HG03196 (cell line): ENCODE results near the gene NOL9.
"Not testable (repeated sequence)": the region's sequence is repeated elsewhere in the genome, so short reads cannot be mapped to it uniquely, and the experiment has no call there.

Experiments used
- ATAC-seq: cut with Tn5 transposase; IDR thresholded peaks from one replicate; pipeline ENCODE4 v1.9.1; 2021; ENCODE audit not compliant: unreplicated experiment

The NOL9 gene

DNA sequence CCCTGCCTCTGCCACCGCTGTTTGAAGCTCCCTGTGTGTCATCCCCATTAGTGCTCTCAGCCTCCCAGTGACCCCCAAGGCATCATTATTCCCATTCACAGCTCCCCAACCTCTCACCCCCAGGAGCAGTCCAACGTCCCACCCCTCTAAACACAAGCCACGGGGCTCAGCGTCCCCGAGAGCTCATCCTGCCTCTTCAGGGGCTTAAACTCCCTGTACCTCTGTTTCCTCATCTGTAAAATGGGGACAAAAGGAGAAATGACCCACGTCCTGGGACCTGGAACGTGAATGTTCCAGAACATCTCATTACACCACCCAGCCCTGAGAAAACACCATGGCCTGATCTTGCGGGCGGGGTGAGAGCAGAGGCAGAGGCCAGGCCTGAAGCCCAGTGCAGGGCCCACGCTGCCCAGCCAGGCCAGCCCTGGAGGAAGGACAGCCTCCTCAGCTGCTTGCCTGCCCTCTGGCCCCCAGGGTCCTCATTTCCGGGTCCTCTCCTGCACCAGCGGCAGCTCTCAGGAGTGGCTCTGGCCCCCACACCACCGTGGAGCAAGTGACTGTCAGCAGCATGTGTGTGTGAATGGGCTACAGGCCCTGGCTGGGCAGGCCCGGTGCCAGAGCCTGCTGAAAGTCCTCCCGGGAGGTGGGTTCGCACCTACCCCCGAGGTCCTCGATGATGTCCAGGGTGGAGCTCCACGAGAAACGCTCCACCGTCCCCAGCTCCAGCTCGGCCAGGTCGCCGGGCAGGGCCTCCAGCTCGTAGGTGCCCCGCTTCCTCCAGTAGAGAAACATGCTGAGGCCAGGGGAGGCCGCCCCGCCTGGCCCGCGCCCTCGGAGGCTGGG is 48.7 kb downstream of the NOL9 start:
- ATAC-seq = no peak

DNA sequence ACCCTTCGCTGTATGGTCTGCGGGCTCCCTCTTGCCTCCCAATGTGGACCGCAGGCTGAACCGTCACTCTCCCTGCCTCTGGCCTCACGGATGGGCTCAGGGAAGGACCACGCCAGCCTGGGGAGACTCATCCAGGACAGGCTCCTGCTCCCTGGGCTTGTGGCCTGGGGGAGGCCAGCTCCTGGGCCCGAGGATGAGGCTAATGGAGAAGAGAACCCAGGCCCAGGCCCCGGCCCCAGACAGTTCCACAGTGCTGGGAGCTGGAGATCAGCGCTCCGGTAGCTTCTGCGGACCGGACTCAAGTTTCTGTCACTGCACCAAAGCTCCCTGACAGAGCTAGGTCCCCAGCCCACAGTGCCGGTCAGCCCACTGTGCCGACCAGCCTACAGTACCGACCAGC is 49.4 kb downstream of the NOL9 start:
- ATAC-seq = no peak

DNA sequence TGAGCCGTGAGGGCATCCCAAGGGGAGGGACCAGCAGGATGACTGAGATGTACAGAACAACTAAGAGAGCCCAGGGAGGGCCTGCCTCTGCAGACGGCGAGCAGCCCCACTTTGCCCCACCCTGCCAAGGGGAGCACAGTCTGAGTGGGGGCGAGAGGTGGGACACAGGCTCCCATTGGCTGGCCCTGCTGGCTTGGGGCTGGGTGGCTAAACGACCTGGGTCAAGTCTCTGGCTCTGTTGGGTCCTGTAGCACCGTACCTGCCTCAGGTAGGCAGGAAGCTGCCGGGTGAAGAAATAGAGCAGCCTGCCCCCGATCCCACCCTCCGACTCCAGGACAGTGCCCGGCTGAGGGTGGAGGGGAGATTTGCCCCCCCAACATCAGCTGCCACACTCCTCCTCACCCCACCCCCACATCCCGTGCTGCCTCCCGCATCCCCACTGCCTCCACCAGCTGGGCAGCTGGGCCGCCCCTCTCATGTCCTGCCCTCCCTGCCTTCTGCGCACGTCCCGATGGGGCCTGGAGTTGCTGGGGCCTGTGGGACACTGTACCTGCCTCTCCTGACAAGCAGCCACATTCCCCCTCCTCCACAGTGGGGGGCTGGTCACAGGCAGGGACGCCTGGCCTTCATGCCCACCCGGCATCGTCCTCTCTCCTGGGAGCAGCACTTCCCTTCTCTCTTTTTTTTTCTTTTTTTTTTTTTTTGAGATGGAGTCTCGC is 50.3 kb downstream of the NOL9 start:
- ATAC-seq = no peak

DNA sequence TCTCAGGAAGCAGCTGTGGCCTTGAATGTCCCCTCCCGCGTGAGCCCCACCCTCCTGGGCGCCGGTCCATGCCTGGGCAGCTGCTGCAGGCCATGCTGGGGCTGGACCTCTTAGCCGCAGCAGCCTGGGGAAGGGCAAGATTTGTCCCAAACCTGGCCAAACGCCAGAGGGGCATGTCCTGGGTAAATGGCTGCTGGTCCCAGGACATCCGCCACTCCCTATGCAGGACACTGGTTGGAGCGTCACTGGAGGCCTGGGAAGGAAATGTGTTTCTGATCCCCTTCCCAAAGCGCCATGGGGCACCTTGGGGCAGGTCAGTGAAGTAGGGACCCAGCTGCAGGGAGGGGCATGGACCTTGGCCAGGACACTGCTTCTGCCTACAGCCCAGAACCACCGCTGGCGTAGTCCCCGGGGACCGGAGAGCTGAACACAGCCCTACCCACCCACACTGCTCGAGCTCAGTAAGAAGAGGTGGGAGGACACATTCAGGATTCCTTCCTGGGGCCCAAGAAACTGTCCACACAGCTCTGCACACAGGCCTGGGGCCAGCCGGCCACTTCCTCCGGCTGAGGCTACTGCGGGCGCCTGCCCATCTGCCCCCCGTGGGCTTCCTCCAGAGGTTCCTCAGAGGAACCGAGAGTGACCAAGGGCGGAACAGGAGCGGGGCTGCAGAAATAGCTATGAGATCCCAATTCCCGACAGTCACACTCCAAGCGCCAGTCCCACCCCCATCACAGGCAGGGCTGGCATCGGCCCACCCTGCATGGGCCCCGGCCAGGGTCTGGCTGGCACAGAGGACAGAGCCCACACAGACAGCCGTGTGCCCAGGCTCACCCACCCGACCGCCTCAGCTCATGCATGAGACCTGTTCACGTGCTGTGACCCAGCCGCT is 52.1 kb downstream of the NOL9 start:
- ATAC-seq = no peak

DNA sequence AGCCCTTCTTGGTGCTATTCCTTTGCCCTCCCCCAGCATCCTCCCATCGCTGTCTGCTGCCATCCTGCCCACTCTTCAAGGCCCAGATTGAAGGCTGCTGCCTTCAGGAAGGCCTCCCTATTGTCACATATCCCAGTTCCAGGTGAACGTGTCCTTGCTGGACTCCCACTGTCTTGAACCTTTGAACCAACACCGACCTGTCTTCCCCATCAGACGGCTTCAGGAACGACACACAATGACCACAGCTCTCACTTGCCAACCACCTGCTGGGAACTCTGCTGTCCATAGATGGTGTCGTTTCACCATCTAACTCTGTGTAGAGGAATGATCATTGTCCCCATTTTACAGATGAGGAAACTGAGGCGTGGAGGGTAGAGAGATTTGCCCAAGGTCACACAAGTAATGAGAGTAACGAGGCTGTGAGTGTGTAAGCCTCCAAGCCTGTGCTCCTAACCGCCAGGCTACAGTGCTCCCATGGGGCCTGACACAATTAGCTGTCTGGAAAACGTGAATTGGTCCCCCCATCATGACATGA is 53.0 kb downstream of the NOL9 start:
- no peak for ATAC-seq

DNA sequence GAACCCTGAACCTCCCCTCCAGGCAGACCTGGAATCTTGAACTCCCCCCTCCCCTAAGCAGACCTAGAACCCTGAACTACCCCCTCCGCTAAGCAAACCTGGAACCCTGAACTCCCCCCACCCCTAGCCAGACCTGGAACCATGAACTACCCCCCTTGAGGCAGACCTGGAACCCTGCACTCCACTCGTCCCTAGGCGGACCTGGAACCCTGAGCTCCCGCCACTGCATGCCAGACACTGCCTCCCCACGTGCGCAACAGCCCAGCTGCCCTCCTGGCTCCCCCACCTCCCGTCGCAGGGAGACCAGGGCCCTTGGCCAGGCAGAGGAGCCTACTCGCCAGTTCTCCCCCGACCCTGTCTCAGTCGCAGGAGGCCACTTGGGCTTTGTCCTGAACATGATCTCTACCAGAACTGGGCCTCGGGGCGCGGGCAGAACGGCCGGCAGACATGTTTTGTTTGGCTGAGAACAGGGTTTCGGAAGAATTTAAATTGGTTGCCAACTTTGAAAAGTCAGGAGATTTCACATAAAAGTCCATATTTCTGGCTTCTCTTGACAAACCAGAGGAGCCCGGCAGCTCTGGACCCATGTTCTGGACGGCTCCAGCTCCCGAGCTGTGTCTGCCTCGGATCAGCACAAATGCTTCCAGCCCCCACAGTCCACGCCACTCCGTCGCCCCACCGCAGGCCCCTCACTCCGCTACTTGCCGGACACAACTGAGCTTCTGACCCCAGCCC is 53.6 kb downstream of the NOL9 start:
- ATAC-seq = no peak

DNA sequence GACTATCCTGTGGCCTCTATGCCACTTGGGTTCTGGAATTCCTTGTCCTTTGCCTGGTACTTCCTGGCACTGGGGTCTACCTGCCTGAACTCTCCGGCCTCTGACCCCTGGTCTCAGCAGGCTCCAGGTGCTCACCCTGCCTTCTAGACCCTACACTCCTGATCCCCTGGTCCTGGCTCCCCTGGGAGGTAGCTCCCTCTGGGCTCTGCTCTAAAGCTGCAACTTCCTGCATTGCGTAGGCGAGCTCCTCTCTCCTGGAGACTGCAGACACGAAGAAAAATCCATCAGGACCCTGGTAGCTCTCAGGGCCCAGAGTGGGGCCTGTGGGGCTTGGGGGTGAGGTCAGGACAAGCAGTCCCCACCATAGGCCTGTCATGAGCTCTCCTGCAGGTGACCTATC is 55.0 kb downstream of the NOL9 start:
- ATAC-seq = no peak

DNA sequence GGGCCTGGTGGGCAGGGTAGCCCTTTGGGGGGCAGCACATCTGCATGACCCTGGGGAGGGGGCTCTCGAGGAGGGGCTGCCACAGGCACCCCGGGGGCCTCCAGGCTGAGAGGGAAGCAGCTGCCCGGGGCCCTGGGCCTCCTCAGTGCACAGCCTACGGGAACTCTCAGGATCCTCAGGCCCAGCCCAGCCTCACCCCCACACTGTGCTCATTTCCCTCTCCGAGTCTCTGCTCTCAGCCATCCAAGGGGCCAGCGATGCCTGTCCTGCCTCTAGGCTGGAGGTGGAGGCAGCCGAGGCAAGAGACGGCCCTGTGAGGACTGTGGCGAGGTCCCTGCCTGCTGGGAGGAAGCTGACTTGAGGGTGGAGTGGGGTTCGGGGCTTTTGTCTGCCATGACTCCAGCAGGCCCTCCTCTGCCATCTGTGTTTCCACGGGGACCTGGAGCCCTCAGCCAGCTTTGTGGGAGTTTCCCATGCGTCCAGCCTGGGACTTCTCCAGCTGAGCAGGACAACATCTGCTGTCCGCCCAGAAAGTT is 55.7 kb downstream of the NOL9 start:
- no peak for ATAC-seq

DNA sequence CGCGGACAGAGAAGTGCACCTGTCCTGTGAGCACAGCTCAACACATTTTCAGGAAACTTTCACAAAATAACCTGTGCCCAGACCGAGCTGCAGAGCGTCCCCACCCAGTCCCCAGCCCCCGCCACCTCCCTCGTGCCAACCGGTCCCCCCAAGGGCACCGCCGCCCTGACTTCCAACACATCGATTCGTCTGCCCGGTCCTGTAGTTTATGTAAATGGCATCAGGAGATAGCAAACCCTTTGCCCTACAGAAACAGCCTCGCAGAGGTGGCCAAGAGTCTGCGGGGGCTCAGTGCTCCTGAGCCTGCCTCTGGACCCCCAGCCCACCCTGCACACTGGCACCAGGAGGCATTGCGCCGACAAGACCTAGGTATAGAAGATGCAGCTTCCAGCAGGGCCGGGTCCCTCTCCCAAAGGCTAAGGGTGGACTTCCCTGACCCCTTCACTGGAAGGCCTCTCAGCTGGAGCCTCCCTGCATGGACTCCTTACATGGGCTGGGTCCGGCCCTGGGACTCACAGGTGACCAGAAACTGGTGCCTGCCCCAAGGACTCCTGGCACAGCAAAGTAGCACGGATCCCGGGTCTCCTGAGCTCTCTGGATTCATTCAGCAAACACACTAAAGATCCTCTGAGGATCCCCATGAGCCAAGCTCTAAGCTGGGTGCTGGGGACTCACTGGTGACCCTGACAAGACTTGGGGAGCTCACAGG is 56.3 kb downstream of the NOL9 start:
- no peak for ATAC-seq

DNA sequence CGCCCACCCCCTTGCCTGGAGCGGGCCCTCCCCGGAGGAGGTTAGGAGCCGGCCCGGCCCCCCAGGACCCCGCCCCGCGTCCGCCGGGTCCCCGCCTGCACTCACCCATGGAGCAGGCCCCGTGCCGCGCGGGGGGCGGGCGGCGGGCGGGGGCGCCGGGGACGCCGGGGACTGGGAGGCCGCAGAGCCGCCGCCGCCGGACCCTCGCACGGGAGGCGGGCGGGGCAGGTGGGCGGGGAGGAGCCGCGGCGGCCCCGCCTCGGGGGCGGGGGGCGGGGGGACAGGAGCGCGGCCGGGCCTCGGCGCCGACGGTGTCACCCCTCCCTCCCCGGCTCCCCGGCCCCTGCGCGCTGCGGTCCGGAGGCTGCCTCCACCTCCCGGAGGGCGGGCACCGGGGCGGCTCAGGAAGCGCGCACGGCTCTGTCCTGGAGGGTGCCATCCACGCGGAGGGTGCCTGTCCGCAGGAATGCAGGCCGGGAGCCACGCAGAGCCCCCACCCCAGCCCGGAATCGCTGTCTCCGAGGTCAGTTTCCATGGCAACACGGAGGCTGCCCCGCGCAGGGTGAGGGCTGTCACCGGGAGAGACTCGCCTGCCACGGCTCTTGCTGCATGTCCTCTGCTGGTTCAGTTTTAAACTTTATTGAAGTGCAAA is 57.0 kb downstream of the NOL9 start:
- no peak for ATAC-seq

DNA sequence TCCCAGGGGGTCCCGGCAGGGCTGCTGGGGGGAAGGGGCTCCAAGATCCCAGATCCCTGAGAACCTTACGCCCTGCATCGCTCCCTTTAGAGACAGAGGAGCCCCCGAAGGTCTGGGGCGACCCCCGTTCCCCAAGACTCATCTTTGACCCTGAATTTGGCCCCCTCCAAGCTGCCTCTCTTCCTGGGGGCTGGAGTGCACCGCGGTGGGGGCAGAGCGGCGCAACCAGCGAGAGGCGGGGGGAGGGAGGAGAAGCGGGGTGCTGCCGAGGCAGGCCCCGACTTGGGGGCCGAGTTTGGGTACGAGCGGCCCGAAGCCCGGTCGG is 57.5 kb downstream of the NOL9 start:
- no peak for ATAC-seq

DNA sequence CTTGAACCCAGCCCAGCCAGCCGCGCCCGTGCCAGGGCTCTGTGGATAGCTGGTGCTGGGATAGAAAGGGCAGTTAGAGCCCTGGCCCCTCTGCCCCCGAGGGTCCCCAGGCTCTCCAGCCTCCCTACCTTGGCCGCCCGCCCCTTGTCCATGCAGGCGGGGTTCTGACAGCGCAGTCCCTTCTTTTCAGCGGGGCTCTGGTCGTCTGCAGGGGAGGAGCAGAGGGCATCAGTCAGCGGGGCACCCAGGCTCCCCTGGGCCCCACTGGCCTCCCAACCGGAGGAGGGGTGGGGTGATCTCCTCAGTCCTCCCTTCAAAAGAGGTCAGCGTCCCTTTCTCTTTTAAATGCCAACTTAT is 58.0 kb downstream of the NOL9 start:
- no peak for ATAC-seq

DNA sequence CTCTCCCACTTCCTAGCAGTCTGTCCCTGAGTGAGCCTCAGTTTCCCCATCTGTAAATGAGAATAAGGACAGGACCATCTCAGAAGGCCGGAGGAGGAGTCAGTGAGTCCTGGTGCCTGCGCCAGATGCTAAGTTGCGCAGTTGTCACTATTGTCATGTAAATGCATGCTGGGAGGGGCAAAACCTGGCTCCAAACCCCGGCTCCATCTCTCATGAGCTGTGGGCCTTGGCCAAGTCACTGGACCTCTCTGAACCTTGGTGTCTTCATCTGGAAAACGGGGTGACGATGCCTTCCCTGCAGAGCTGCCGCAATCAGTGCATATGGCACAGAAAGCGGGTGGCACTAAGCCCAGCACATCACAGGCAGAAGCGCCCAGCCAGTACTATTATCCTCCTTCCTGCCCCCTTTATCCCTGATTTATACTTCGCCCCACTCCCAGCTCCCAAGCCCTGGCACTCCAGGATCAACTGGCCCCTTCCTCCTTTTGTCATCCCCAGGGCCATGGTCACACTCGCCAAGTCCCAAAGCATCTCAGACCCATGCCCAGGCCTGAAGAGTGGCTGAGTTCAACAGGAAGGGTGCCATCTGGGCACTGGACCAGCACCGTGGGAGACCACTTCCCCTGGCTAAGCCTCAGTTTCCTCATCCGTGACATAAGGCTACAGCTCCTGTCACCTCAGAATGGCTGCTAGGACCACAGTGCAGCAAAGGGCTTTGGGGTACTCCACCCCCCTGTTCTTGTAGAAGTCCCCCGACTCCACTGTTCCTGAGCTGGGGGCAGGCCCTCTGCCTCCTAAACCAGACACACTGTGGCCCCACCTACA is 58.6 kb downstream of the NOL9 start:
- ATAC-seq = no peak

DNA sequence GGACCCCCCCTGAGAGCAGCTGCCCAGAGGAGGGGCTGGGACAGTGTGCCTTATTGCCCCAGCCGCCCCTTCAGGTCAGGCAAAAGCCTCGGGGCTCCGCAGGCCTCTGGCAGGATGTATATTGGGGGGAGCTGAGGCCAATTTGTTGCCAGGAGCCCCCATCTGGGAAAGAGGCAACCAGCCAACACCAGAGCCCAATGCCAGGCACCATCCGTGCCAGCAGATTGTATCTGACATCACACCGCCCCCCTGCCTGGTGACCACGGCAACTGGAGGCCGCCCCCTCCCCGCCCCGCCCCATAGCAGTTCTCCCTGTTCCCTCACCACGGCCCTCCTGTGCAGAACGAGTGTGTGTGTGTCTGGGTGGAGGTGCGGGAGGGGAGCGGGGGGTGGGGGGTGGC is 59.3 kb downstream of the NOL9 start:
- no peak for ATAC-seq

DNA sequence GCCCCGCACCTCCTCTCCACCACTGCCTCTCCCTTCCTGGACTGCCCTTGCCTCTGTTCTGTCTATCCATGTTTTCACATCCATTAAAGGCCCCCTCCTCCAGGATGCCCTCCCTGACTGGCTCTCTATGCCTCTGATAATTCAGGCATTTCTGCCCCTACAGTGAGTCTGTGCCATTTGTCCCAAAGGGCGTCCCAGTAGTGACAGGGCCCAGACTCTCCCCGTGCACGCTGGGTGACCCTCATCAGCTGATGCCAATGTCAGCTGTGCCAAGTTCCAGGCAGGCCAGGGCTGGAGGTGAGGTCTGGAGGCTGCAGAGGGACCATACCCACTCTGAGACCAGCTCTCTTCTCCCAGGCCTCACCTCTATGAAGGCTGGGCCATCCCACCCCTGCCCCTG is 59.7 kb downstream of the NOL9 start:
- no peak for ATAC-seq

DNA sequence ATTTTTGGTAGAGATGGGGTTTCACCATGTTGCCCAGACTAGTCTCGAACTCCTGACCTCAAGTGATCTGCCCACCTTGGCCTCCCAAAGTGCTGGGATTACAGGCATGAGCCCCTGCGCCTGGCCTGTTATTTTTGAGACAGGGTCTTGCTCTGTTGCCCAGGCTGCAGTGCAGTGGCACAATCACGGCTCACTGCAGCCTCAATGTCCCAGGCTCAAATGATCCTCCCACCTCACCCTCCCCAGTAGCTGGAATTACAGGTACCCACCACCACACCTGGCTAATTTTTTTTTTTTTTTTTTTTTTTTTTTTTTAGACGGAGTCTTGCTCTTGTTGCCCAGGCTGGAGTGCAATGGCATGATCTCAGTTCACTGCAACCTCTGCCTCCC is 60.5 kb downstream of the NOL9 start:
- not testable (repeated sequence) for ATAC-seq

DNA sequence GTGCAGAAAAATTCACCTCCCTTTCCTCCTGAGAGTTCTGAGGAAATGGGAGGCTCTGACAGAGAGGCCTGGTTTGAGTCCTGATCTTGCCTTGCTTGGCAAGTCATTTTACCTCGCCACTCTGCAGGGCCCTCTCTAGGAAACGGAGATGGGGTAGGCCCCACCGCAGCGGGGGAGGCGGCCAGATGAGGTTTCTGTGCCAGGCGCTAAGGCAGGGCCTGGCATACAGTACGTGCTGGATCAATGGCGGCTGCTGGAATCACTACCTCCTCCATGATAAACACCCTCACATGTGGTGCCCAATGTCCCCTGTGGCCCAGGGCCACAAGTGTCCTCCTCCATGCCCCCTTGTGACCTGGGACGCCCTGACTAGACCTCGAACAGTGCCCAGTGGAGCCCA is 62.3 kb downstream of the NOL9 start:
- ATAC-seq = no peak

DNA sequence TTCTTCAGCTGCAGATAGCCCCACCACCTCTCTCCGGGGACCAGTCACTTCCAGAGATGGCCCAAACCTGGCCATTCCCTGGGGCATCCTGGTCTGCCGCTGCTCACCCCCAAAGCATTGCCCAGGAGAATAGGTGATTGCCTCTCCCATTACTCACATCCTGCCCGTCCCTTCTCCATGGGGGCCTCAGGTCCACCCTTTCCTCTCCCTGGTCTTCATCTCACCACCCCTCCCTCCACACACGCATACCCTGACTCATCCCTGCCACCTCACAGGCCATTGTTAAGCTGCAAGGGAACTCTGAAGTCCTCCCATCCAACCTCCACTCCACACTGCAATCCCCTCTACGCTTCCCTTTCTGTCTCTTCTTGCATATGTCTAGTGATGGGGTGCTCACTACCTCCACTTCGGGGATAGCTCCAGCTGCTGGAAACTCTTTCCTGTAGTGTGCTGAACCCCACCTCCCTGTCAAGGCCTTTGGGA is 62.8 kb downstream of the NOL9 start, which contains the start of gene PLEKHG5:
TSS of gene PLEKHG5 (minus strand) at position 188 of the 483 bp plus-strand sequence. CDS start 14,096 bp downstream, outside the sequence.
- no peak for ATAC-seq
